Right forelimb (tissue), 1 donor: ENCODE measurements around the gene WDR45.

Experiments used
- DNase-seq: peaks from one replicate; pipeline ENCODE4 v3.0.0-alpha.2; 2018

The WDR45 gene

GRCh38 chrX:49042581-49043219 is 37.0 kb downstream of the WDR45 start:
- DNase-seq, result no peak

GRCh38 chrX:49041744-49042580 is 37.7 kb downstream of the WDR45 start:
- no peak for DNase-seq

- DNase-seq, result no peak
These were observed 39.2 kb downstream of the WDR45 start for GRCh38 chrX:49040376-49040955.

GRCh38 chrX:49039598-49040375 is 39.9 kb downstream of the WDR45 start:
- DNase-seq, result no peak

- DNase-seq, result no peak
These were observed 41.7 kb downstream of the WDR45 start for GRCh38 chrX:49037883-49038475.

GRCh38 chrX:49030283-49030682 is 49.4 kb downstream of the WDR45 start:
- no peak for DNase-seq

- no peak for DNase-seq
These were observed 49.8 kb downstream of the WDR45 start for GRCh38 chrX:49029876-49030275.
